Keratinocyte (primary cell): ENCODE measurements around the gene ACSS2. TPM values are rescaled to one million over a fixed set of nuclear protein-coding genes. Genes with fewer than 3 reads are reported as not detected.

ENCODE experiments used
- DNase-seq: peaks from one replicate; pipeline ENCODE4 v3.0.0-alpha.2; 2011; ENCODE audit warnings: low read depth, missing footprints, low spot score
- FAIRE-seq: peaks from 2 replicates; lab custom pipeline; 2011; peaks lifted over from hg19 to GRCh38; lab: Jason Lieb, UNC
- H2AFZ ChIP-seq: 2 replicates; pipeline ENCODE4 v1.6.0; 2012; ENCODE audit warnings: low read length, control low read depth, inconsistent platforms; ENCODE audit not compliant: control insufficient read depth
- H3K27ac ChIP-seq: 2 replicates; pipeline ENCODE4 v1.5.1; 2011; ENCODE audit warnings: low read length; ENCODE audit not compliant: control insufficient read depth, insufficient read depth
- H3K27me3 ChIP-seq: 3 replicates; pipeline ENCODE4 v1.6.0; 2011; ENCODE audit warnings: low read length; ENCODE audit not compliant: control insufficient read depth, insufficient read depth; ENCODE audit errors: extremely low read depth
- H3K36me3 ChIP-seq, 2 experiments: 2 replicates in 1 of 2; 3 replicates in 1 of 2; pipeline ENCODE4 v1.5.1; 2011; ENCODE audit warnings: low read length in 2 of 2, mild to moderate bottlenecking in 1 of 2; ENCODE audit not compliant: control insufficient read depth in 2 of 2, insufficient read depth in 2 of 2; ENCODE audit errors: extremely low read depth in 1 of 2
- H3K4me1 ChIP-seq: 3 replicates; pipeline ENCODE4 v1.5.1; 2011; ENCODE audit warnings: low read length; ENCODE audit not compliant: control insufficient read depth, insufficient read depth; ENCODE audit errors: extremely low read depth
- H3K4me2 ChIP-seq: 3 replicates; pipeline ENCODE4 v1.6.0; 2011; ENCODE audit warnings: low read depth, low read length; ENCODE audit not compliant: control insufficient read depth, insufficient read depth; ENCODE audit errors: extremely low read depth
- H3K4me3 ChIP-seq, 3 experiments: fragments of 200-600 bp in 1 of 3; sonication (generic) in 1 of 3; 2 replicates in 2 of 3; 3 replicates in 1 of 3; pipeline ENCODE4 v1.5.1; 2011 to 2016; ENCODE audit warnings: low read length in 3 of 3, mild to moderate bottlenecking in 3 of 3, control low read depth in 2 of 3, inconsistent platforms in 1 of 3, low read depth in 1 of 3, mixed read lengths in 1 of 3, mixed run types in 1 of 3, moderate library complexity in 1 of 3; ENCODE audit not compliant: control insufficient read depth in 2 of 3, insufficient read depth in 2 of 3; ENCODE audit errors: extremely low read depth in 1 of 3
- H3K79me2 ChIP-seq: 2 replicates; pipeline ENCODE4 v1.6.0; 2012; ENCODE audit warnings: low read length; ENCODE audit not compliant: control insufficient read depth, insufficient read depth
- H3K9ac ChIP-seq: 3 replicates; pipeline ENCODE4 v1.6.0; 2011; ENCODE audit warnings: low read length; ENCODE audit not compliant: control insufficient read depth, insufficient read depth; ENCODE audit errors: extremely low read depth
- H3K9me1 ChIP-seq: 3 replicates; pipeline ENCODE4 v1.6.0; 2011; ENCODE audit warnings: low read length; ENCODE audit not compliant: control insufficient read depth, insufficient read depth; ENCODE audit errors: extremely low read depth
- H3K9me3 ChIP-seq: 2 replicates; pipeline ENCODE4 v1.5.1; 2012; ENCODE audit warnings: low read depth, low read length; ENCODE audit not compliant: control insufficient read depth
- H4K20me1 ChIP-seq: 3 replicates; pipeline ENCODE4 v1.6.0; 2011; ENCODE audit warnings: low read length; ENCODE audit not compliant: control insufficient read depth, insufficient read depth; ENCODE audit errors: extremely low read depth
- EZH2 ChIP-seq: IDR thresholded peaks from one replicate; pipeline ENCODE4 v1.6.1; 2012; ENCODE audit warnings: inconsistent platforms, mild to moderate bottlenecking, low read length, moderate library complexity
- dilution Hi-C: fragments of 300-500 bp; cut with MboI; formaldehyde crosslinking; loops from one replicate; pipeline ENCODE4 v1.7.0; 2020; ENCODE audit warnings: low sequenced_read_pairs; ENCODE audit not compliant: extremely low pct_ligation_motif_present
- polyA minus RNA-seq, 3 experiments: library from RNA; depleted of rRNA, polyadenylated mRNA; stranded (reverse); fragments of >200 nt; gene quantifications; 1 replicate in 1 of 3; 2 replicates in 1 of 3; 3 replicates in 1 of 3; pipeline ENCODE4 v1.2.3, GENCODE V29; 2011
- polyA plus RNA-seq, 5 experiments: library from polyadenylated mRNA; depleted of rRNA in 3 of 5; stranded (reverse) in 3 of 5; stranded (forward) in 1 of 5; unstranded in 1 of 5; fragments of >200 nt; gene quantifications; 1 replicate in 1 of 5; 2 replicates in 3 of 5; 3 replicates in 1 of 5; pipeline versions ENCODE4 v1.2.1 to v1.2.3, GENCODE V29; 2011 to 2012; ENCODE audit warnings: missing spikeins in 2 of 5, low read depth in 1 of 5, low replicate concordance in 1 of 5
- TF ChIP-seq, protein P1 (sequence below), 3 experiments: IDR thresholded peaks in 1 of 3; conservative IDR thresholded peaks in 1 of 3; optimal IDR thresholded peaks in 1 of 3; 2 replicates in 2 of 3; 3 replicates in 1 of 3; pipeline versions ENCODE3 to v1.5.1; 2011; ENCODE audit warnings: low read length in 3 of 3, mild to moderate bottlenecking in 3 of 3, moderate library complexity in 2 of 3, control low read depth in 1 of 3, inconsistent platforms in 1 of 3; ENCODE audit not compliant: insufficient read depth in 2 of 3; ENCODE audit errors: extremely low read depth in 1 of 3

Gene ACSS2, protein sequence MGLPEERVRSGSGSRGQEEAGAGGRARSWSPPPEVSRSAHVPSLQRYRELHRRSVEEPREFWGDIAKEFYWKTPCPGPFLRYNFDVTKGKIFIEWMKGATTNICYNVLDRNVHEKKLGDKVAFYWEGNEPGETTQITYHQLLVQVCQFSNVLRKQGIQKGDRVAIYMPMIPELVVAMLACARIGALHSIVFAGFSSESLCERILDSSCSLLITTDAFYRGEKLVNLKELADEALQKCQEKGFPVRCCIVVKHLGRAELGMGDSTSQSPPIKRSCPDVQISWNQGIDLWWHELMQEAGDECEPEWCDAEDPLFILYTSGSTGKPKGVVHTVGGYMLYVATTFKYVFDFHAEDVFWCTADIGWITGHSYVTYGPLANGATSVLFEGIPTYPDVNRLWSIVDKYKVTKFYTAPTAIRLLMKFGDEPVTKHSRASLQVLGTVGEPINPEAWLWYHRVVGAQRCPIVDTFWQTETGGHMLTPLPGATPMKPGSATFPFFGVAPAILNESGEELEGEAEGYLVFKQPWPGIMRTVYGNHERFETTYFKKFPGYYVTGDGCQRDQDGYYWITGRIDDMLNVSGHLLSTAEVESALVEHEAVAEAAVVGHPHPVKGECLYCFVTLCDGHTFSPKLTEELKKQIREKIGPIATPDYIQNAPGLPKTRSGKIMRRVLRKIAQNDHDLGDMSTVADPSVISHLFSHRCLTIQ
- 79.0 to 91.9 TPM (median 90.6 TPM) in 3 replicates for polyA plus RNA-seq
- polyA plus RNA-seq (2011; ENCODE audit: low read depth) = 35.9 TPM
- 54.8 and 62.6 TPM in 2 replicates for polyA plus RNA-seq (2011; cell fraction: cytosol; rRNA removed)
- polyA plus RNA-seq (2011; cell fraction: nucleus; rRNA removed) = 96.5 and 108 TPM in 2 replicates
- polyA plus RNA-seq (2012; ENCODE audit: low replicate concordance) = 45.3 and 70.1 TPM in 2 replicates
- polyA minus RNA-seq = 178 to 350 TPM (median 181 TPM) in 3 replicates
- 115 TPM for polyA minus RNA-seq (2011; cell fraction: cytosol; rRNA and poly(A)+ RNA removed)
- polyA minus RNA-seq (2011; cell fraction: nucleus; rRNA and poly(A)+ RNA removed) = 63.4 and 83.8 TPM in 2 replicates

GRCh38 chr20:34876406-34877282, at the start of gene ACSS2:
TSS of gene ACSS2 (plus strand) at chr20:34876612. CDS start at chr20:34876646, 34 bp downstream.
- peak within 1 kb of the TSS; percentile 93 for H3K4me2 ChIP-seq
- dilution Hi-C loops = no loop called here
- H3K4me1 ChIP-seq = peaks cover 27% of the 10 kb centered on the region
- DNase-seq = no peak
- H3K79me2 ChIP-seq = peaks cover 31% of the 10 kb centered on the region
- H3K36me3 ChIP-seq = peaks cover 0 to 3% of the 10 kb centered on the region in 2 experiments
- peak within 1 kb of the TSS; percentile 77 for H3K27ac ChIP-seq
- H3K9me3 ChIP-seq = no peaks in the 10 kb centered on the region
- H4K20me1 ChIP-seq = no peaks in the 10 kb centered on the region
- H3K27me3 ChIP-seq = no peaks in the 10 kb centered on the region
- TF ChIP-seq, protein P1, sequence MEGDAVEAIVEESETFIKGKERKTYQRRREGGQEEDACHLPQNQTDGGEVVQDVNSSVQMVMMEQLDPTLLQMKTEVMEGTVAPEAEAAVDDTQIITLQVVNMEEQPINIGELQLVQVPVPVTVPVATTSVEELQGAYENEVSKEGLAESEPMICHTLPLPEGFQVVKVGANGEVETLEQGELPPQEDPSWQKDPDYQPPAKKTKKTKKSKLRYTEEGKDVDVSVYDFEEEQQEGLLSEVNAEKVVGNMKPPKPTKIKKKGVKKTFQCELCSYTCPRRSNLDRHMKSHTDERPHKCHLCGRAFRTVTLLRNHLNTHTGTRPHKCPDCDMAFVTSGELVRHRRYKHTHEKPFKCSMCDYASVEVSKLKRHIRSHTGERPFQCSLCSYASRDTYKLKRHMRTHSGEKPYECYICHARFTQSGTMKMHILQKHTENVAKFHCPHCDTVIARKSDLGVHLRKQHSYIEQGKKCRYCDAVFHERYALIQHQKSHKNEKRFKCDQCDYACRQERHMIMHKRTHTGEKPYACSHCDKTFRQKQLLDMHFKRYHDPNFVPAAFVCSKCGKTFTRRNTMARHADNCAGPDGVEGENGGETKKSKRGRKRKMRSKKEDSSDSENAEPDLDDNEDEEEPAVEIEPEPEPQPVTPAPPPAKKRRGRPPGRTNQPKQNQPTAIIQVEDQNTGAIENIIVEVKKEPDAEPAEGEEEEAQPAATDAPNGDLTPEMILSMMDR (optimal IDR thresholded peaks at IDR 0.05 in 1 of 3, IDR thresholded peaks at IDR 0.05 in 1 of 3, conservative IDR thresholded peaks at IDR 0.05 in 1 of 3; ENCODE audit: extremely low read depth in 1 of 3, insufficient read depth in 2 of 3, low read length in 3 of 3) = no peak
- no peak for TF ChIP-seq EZH2
- peak within 1 kb of the TSS; percentile 86 to 96 (median 94) for H3K4me3 ChIP-seq
- no peak for FAIRE-seq
- H3K9ac ChIP-seq = peak within 1 kb of the TSS; percentile 89
- peak within 1 kb of the TSS; percentile 88 for H2AFZ ChIP-seq
- peaks cover 5% of the 10 kb centered on the region for H3K9me1 ChIP-seq

GRCh38 chr20:34829191-34829590, 47.2 kb upstream of the ACSS2 start:
- no peak overlapping the region for H3K27ac ChIP-seq
- H3K4me1 ChIP-seq = peaks cover 6% of the 10 kb centered on the region
- H3K27me3 ChIP-seq = no peaks in the 10 kb centered on the region
- TF ChIP-seq, protein P1 (optimal IDR thresholded peaks at IDR 0.05 in 1 of 3, IDR thresholded peaks at IDR 0.05 in 1 of 3, conservative IDR thresholded peaks at IDR 0.05 in 1 of 3; ENCODE audit: extremely low read depth in 1 of 3, insufficient read depth in 2 of 3, low read length in 3 of 3) = no peak
- TF ChIP-seq EZH2 = no peak
- H2AFZ ChIP-seq = no peak overlapping the region
- dilution Hi-C loops = no loop called here
- no peaks in the 10 kb centered on the region for H3K9me3 ChIP-seq
- H3K9ac ChIP-seq = no peak overlapping the region
- FAIRE-seq (no peak), DNase-seq (no peak)
- H3K4me3 ChIP-seq = no peak overlapping the region
- H3K36me3 ChIP-seq = no peaks in the 10 kb centered on the region
- peaks cover 5% of the 10 kb centered on the region for H4K20me1 ChIP-seq
- no peak overlapping the region for H3K4me2 ChIP-seq
- no peaks in the 10 kb centered on the region for H3K9me1 ChIP-seq
- H3K79me2 ChIP-seq = peaks cover 8% of the 10 kb centered on the region
